GM10248 (cell line): ENCODE results near the gene RTN4RL2.

Experiments
- CTCF ChIA-PET: fragments of 300-600 bp; sonication (Branson Sonifier 250); formaldehyde crosslinking; extraction: SDS; loops from one replicate; lab custom pipeline; 2021; ENCODE audit warnings: antibody characterized with exemption; lab: Yijun Ruan, JAX
- POLR2A ChIA-PET: fragments of 350-650 bp; sonication (Branson Sonifier 250); formaldehyde crosslinking; extraction: SDS; loops from one replicate; lab custom pipeline; 2020; ENCODE audit warnings: antibody characterized with exemption; lab: Yijun Ruan, JAX
- DNase-seq: peaks from one replicate; pipeline ENCODE4 v3.0.0; 2012; ENCODE audit errors: extremely low spot score
- TF ChIP-seq, protein P1 (sequence below): IDR thresholded peaks from 2 replicates; pipeline ENCODE4 v1.5.1; 2012; ENCODE audit warnings: mild to moderate bottlenecking, low read depth; ENCODE audit errors: extremely low read depth, missing control alignments, control extremely low read depth

Gene RTN4RL2

DNA sequence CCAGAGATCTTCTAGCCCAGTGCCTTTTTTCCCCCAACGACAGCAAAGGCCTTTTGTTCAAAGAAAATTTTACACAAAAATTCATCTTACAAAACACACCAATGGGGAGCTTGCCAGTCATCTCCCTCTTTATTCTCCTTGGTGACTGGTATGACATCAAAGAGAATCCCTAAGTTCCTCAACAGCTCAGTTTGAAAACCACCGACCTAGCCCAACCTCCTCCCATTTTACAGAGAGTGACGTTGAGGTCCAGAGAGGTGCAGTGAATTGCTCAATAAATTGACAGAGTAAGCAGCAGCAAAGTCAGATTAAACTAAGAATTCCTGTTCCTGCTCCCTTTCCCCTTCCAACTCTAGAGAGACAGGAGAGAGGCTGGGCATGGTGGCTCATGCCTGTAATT, 41.2 kb upstream of the RTN4RL2 start:
- no peak for DNase-seq
- CTCF ChIA-PET: interaction anchor here (1.2 to 18.0 kb wide), 7 partner anchors 10 to 75 kb away, joined by 3 to 160 read pairs (median 5); partner anchors contain the start of gene RTN4RL2
- POLR2A ChIA-PET: interaction anchor here (1.2 kb wide), 1 partner anchor 11 kb away, joined by 5 read pairs; no protein-coding TSS in a partner anchor
- TF ChIP-seq, protein P1, sequence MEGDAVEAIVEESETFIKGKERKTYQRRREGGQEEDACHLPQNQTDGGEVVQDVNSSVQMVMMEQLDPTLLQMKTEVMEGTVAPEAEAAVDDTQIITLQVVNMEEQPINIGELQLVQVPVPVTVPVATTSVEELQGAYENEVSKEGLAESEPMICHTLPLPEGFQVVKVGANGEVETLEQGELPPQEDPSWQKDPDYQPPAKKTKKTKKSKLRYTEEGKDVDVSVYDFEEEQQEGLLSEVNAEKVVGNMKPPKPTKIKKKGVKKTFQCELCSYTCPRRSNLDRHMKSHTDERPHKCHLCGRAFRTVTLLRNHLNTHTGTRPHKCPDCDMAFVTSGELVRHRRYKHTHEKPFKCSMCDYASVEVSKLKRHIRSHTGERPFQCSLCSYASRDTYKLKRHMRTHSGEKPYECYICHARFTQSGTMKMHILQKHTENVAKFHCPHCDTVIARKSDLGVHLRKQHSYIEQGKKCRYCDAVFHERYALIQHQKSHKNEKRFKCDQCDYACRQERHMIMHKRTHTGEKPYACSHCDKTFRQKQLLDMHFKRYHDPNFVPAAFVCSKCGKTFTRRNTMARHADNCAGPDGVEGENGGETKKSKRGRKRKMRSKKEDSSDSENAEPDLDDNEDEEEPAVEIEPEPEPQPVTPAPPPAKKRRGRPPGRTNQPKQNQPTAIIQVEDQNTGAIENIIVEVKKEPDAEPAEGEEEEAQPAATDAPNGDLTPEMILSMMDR: no peak

DNA sequence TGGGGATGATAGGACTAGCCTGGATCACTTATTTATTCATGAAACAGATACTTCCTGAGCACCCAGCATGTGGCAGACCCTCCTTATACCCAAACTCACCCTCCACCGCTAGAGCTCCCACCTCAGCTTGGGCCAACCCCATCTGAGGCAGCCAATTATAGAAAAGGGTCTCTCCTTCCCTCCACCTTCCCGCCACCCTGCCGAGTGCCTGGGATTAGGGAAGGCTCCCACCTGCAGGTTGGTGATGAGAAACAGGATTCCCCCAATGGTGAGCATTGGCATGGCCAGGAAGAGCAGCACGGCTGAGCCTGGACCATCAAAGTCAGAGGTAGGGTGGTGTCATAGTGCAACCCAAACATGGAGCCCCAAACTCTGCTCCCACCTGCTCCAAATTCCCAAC, 39.3 kb upstream of the RTN4RL2 start:
- CTCF ChIA-PET: interaction anchor here (1.2 to 18.0 kb wide), 7 partner anchors 10 to 75 kb away, joined by 3 to 160 read pairs (median 6); partner anchors contain the start of gene RTN4RL2
- no peak for DNase-seq
- POLR2A ChIA-PET: interaction anchor here (1.1 kb wide), 1 partner anchor 12 kb away, joined by 3 read pairs; no protein-coding TSS in a partner anchor
- TF ChIP-seq, protein P1: no peak

GRCh38 chr11:57421805-57422204, 38.5 kb upstream of the RTN4RL2 start:
- ChIA-PET CTCF (interaction anchor here (1.1 to 18.0 kb wide), 6 partner anchors 9 to 71 kb away, joined by 3 to 160 read pairs (median 4); partner anchors contain the start of gene RTN4RL2), POLR2A (interaction anchor here (1.0 kb wide), 1 partner anchor 13 kb away, joined by 3 read pairs; no protein-coding TSS in a partner anchor)
- DNase-seq: no peak

DNA sequence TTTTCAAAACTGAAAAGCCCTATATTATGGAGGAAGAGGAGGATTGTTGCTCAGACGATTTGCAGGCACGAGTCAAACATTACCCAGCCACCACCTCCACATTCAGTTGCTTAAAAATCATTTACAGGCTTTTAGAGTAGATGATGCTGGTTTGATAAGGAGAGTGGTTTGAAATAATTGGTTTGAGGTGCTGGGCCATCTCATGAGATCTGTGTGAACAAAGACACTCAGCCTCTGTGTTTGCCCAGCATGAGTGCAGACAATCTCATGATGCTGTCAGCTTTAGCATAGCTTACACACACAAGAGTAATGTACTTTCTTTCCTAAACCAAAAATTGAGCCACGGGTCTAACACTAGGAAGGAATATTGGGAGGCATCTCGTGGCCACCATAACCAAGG, 37.7 kb upstream of the RTN4RL2 start:
- CTCF ChIA-PET: interaction anchor here (1.1 to 18.0 kb wide), 4 partner anchors 13 to 77 kb away, joined by 3 to 160 read pairs (median 4); partner anchors contain the start of gene RTN4RL2
- POLR2A ChIA-PET: interaction anchor here (3.0 kb wide), 1 partner anchor 16 kb away, joined by 11 read pairs; no protein-coding TSS in a partner anchor
- TF ChIP-seq, protein P1: no peak
- no peak for DNase-seq

More at GRCh38 chr11:57421805-57422204, 38.5 kb upstream of the RTN4RL2 start:
- TF ChIP-seq, protein P1: no peak

GRCh38 chr11:57424137-57424791, 36.1 kb upstream of the RTN4RL2 start:
- POLR2A ChIA-PET: interaction anchor here (0.6 to 3.0 kb wide), 8 partner anchors 9 to 25 kb away, joined by 3 to 11 read pairs (median 4); no protein-coding TSS in a partner anchor
- DNase-seq: no peak
- CTCF ChIA-PET: interaction anchor here (0.9 to 18.0 kb wide), 5 partner anchors 20 to 79 kb away, joined by 3 to 160 read pairs (median 5); partner anchors contain the start of gene RTN4RL2
- TF ChIP-seq, protein P1: no peak

DNA sequence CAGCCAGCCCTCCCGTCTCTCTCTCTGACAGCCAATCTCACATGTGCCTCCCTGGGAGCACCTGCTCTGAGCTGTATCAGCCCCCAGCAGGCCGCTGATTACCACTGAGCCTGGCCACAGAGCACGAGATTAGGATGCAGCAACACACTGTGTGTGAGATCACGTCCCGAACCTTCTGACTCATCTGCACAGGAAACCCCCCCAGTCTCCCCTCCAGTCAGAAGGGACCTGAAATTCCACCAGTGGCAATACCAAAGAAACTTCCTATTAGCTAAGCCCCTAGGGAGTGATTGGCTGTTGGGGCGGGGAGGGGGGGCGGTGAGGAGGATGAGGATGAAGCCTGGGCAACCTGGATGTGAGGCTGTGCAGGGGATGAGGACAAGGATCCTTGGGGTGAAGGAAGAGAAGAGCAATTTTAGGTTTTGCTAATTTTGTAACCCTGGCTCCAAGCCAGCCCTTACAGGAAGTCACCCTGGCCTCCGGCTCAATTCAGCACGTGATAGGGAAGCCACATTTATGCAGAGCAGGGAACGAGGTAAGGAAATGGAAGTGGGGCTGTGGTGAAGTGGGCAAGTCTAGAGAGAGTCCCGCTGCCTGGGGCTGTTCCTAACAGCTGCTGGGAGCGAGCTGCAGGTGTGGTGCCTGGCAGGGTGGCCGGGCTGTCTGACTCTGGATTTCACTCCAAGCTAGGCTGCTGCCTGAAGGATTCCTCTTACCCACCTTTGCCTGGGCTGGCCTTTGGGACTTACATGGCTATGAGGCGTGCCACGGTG, 35.4 kb upstream of the RTN4RL2 start:
- CTCF ChIA-PET: interaction anchor here (0.9 to 18.0 kb wide), 7 partner anchors 20 to 102 kb away, joined by 3 to 160 read pairs (median 5); partner anchors contain the start of gene RTN4RL2
- POLR2A ChIA-PET: interaction anchor here (0.6 to 3.0 kb wide), 9 partner anchors 8 to 26 kb away, joined by 3 to 11 read pairs (median 3); no protein-coding TSS in a partner anchor
- TF ChIP-seq, protein P1: no peak

More for the DNA sequence above, 35.4 kb upstream of the RTN4RL2 start:
- DNase-seq: peak; percentile 83
